ENCODE results near the gene CNGA1.

CNGA1 gene

GRCh38 chr4:48041535-48042137, 25.2 kb upstream of the CNGA1 start:
- ATAC-seq: no peak
- no peak for TF ChIP-seq SNAI2 (CRISPR knock-in tag; IDR thresholded peaks at IDR 0.05)
- TF ChIP-seq OSR1 (CRISPR knock-in tag; IDR thresholded peaks at IDR 0.05): no peak
- TF ChIP-seq CSRNP3 (CRISPR knock-in tag; IDR thresholded peaks at IDR 0.05): no peak
- no peak for TF ChIP-seq PPARA (CRISPR knock-in tag; IDR thresholded peaks at IDR 0.05; ENCODE audit: borderline replicate concordance)
- no peak for TF ChIP-seq ISL1 (CRISPR knock-in tag; IDR thresholded peaks at IDR 0.05)
- TF ChIP-seq ZNF565 (CRISPR knock-in tag; conservative IDR thresholded peaks at IDR 0.05; ENCODE audit: low read depth): no peak
- no peak for TF ChIP-seq ZFP30 (CRISPR knock-in tag; IDR thresholded peaks at IDR 0.05)
- no peak for TF ChIP-seq BACH2 (CRISPR knock-in tag; IDR thresholded peaks at IDR 0.05; ENCODE audit: borderline replicate concordance)
- TF ChIP-seq POU6F1 (CRISPR knock-in tag; IDR thresholded peaks at IDR 0.05; ENCODE audit: borderline replicate concordance, low read depth): no peak
- TF ChIP-seq RARB (CRISPR knock-in tag; IDR thresholded peaks at IDR 0.05): no peak
- TF ChIP-seq ZNF8 (CRISPR knock-in tag; IDR thresholded peaks at IDR 0.05): no peak
- no peak for TF ChIP-seq ARNTL (CRISPR knock-in tag; IDR thresholded peaks at IDR 0.05; ENCODE audit: borderline replicate concordance, low read depth)
- no peak for TF ChIP-seq ZC3H10 (CRISPR knock-in tag; IDR thresholded peaks at IDR 0.05)
- no peak for TF ChIP-seq ZFP3 (CRISPR knock-in tag; IDR thresholded peaks at IDR 0.05)
- no peak for TF ChIP-seq GLIS3 (CRISPR knock-in tag; IDR thresholded peaks at IDR 0.05)
- no peak for TF ChIP-seq TCF4 (CRISPR knock-in tag; IDR thresholded peaks at IDR 0.05; ENCODE audit: borderline replicate concordance)

- ATAC-seq: no peak
- TF ChIP-seq ZNF70 (CRISPR knock-in tag; IDR thresholded peaks at IDR 0.05) (no peak), ZNF8 (CRISPR knock-in tag; IDR thresholded peaks at IDR 0.05) (no peak), POU6F1 (CRISPR knock-in tag; IDR thresholded peaks at IDR 0.05; ENCODE audit: borderline replicate concordance, low read depth) (no peak)
Observed at GRCh38 chr4:48039561-48039960, 23.1 kb upstream of the CNGA1 start.

GRCh38 chr4:48038666-48039065, 22.2 kb upstream of the CNGA1 start:
- no peak for TF ChIP-seq ARNTL (CRISPR knock-in tag; IDR thresholded peaks at IDR 0.05; ENCODE audit: borderline replicate concordance, low read depth)
- no peak for ATAC-seq

- ATAC-seq: no peak
- TF ChIP-seq ZNF8 (CRISPR knock-in tag; IDR thresholded peaks at IDR 0.05) (no peak), POU6F1 (CRISPR knock-in tag; IDR thresholded peaks at IDR 0.05; ENCODE audit: borderline replicate concordance, low read depth) (no peak), CSRNP3 (CRISPR knock-in tag; IDR thresholded peaks at IDR 0.05) (no peak), ZFP3 (CRISPR knock-in tag; IDR thresholded peaks at IDR 0.05) (no peak), SNAI2 (CRISPR knock-in tag; IDR thresholded peaks at IDR 0.05) (no peak), CSDC2 (CRISPR knock-in tag; IDR thresholded peaks at IDR 0.05) (no peak), RARB (CRISPR knock-in tag; IDR thresholded peaks at IDR 0.05) (no peak), GLIS3 (CRISPR knock-in tag; IDR thresholded peaks at IDR 0.05) (no peak), TCF4 (CRISPR knock-in tag; IDR thresholded peaks at IDR 0.05; ENCODE audit: borderline replicate concordance) (no peak), ISL1 (CRISPR knock-in tag; IDR thresholded peaks at IDR 0.05) (no peak), ZNF70 (CRISPR knock-in tag; IDR thresholded peaks at IDR 0.05) (no peak), PATZ1 (CRISPR knock-in tag; IDR thresholded peaks at IDR 0.05; ENCODE audit: borderline replicate concordance) (no peak)
Observed at GRCh38 chr4:48037117-48037462, 20.6 kb upstream of the CNGA1 start.
